Loucy (cell line): ENCODE results near the gene RNASE7.

ENCODE experiments used
- H2AFZ ChIP-seq: fragments of 200-600 bp; sonication (generic); 2 replicates; pipeline ENCODE4 v1.6.0; 2016; ENCODE audit warnings: antibody characterized with exemption, mild to moderate bottlenecking, low read length, moderate library complexity
- H3F3A ChIP-seq: fragments of 200-600 bp; 2 replicates; pipeline ENCODE4 v1.6.0; 2016; ENCODE audit warnings: antibody characterized with exemption, low read depth, mild to moderate bottlenecking
- H3K27me3 ChIP-seq: fragments of 200-600 bp; sonication (generic); 2 replicates; pipeline ENCODE4 v1.6.1; 2014; ENCODE audit warnings: low read length, mild to moderate bottlenecking; ENCODE audit not compliant: insufficient read depth, poor library complexity, severe bottlenecking
- H3K36me3 ChIP-seq: fragments of 200-600 bp; sonication (generic); 2 replicates; pipeline ENCODE4 v1.6.1; 2016; ENCODE audit warnings: low read length; ENCODE audit not compliant: insufficient read depth
- H3K4me1 ChIP-seq: fragments of 200-600 bp; sonication (generic); 2 replicates; pipeline ENCODE4 v1.5.1; 2014; ENCODE audit warnings: low read length, mild to moderate bottlenecking; ENCODE audit not compliant: insufficient read depth, poor library complexity, severe bottlenecking
- H3K4me2 ChIP-seq: fragments of 200-600 bp; sonication (generic); 2 replicates; pipeline ENCODE4 v1.6.0; 2014; ENCODE audit warnings: antibody characterized with exemption, low read length, low read depth, mild to moderate bottlenecking; ENCODE audit not compliant: poor library complexity, severe bottlenecking
- H3K4me3 ChIP-seq: fragments of 200-600 bp; sonication (generic); 2 replicates; pipeline ENCODE4 v1.5.1; 2014; ENCODE audit warnings: low read length, mild to moderate bottlenecking, mixed read lengths; ENCODE audit not compliant: poor library complexity, severe bottlenecking
- H3K79me2 ChIP-seq: fragments of 200-600 bp; sonication (generic); 2 replicates; pipeline ENCODE4 v1.6.1; 2014; ENCODE audit warnings: low read length; ENCODE audit not compliant: insufficient read depth
- H3K9ac ChIP-seq: fragments of 200-600 bp; sonication (generic); 2 replicates; pipeline ENCODE4 v1.6.0; 2014; ENCODE audit warnings: mild to moderate bottlenecking, low read depth, low read length, moderate library complexity; ENCODE audit not compliant: poor library complexity, severe bottlenecking
- H3K9me2 ChIP-seq: fragments of 200-600 bp; sonication (generic); replicated peaks from 2 replicates; pipeline ENCODE4 v1.6.1; 2016; ENCODE audit warnings: low read depth, low read length, mixed read lengths
- H3K9me3 ChIP-seq: fragments of 200-600 bp; sonication (generic); 2 replicates; pipeline ENCODE4 v1.6.1; 2014; ENCODE audit warnings: mild to moderate bottlenecking, antibody characterized with exemption, low read length, low read depth; ENCODE audit not compliant: insufficient read depth
- H4K20me1 ChIP-seq: fragments of 200-600 bp; sonication (generic); 2 replicates; pipeline ENCODE4 v1.6.0; 2014; ENCODE audit warnings: antibody characterized with exemption, low read length, mild to moderate bottlenecking; ENCODE audit not compliant: insufficient read depth, poor library complexity, severe bottlenecking
- EZH2phosphoT487 ChIP-seq: fragments of 200-600 bp; IDR thresholded peaks from 2 replicates; pipeline ENCODE4 v1.6.1; 2018; ENCODE audit warnings: antibody characterized with exemption, mild to moderate bottlenecking, moderate library complexity, borderline replicate concordance
- TF ChIP-seq, protein P1 (sequence below): fragments of 200-600 bp; sonication (generic); conservative IDR thresholded peaks from 2 replicates; pipeline ENCODE4 v1.5.1; 2014; ENCODE audit warnings: mild to moderate bottlenecking, antibody characterized with exemption, low read length

Gene RNASE7

DNA sequence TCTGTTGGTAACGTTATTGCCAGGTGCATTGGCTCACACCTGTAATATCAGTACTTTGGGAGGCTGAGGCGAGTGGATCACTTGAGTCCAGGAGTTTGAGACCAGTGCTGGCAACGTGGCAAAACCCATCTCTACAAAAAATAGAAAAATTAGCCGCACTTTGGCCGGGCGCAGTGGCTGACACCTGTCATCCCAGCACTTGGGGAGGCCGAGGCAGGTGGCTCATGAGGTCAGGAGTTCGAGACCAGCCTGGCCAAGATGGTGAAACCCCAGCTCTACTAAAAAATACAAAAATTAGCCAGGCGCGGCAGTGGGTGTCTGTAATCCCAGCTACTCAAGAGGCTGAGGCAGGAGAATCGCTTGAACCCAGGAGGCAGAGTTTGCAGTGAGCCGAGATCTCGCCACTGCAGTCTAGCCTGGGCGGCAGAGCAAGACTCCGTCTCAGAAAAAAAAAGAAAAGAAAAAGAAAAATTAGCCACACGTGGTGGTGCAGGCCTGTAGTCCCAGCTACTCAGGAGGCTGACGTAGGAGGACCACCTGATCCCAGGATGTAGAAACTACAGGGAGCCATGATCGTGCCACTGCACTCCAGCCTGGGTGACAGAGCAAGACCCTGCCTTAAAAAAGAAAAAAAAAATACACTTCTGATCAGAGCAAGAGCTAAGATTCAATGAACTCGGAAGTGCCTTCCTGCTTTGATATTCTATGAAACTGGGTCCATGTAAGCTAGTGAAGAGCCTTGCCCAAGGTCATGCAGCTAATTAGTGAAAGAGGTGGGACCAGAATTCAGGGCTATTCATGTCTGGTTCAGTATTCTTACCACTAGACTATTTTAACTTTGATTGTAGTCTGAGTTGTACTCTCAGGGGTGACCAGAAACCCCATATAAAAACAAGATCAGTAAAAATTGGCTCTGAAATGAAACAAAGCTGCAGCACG, 11.3 kb downstream of the RNASE7 start:
- no peaks in the 10 kb centered on the region for H3K9me3 ChIP-seq
- H3K36me3 ChIP-seq = no peaks in the 10 kb centered on the region
- TF ChIP-seq EZH2phosphoT487 = no peak
- TF ChIP-seq, protein P1, sequence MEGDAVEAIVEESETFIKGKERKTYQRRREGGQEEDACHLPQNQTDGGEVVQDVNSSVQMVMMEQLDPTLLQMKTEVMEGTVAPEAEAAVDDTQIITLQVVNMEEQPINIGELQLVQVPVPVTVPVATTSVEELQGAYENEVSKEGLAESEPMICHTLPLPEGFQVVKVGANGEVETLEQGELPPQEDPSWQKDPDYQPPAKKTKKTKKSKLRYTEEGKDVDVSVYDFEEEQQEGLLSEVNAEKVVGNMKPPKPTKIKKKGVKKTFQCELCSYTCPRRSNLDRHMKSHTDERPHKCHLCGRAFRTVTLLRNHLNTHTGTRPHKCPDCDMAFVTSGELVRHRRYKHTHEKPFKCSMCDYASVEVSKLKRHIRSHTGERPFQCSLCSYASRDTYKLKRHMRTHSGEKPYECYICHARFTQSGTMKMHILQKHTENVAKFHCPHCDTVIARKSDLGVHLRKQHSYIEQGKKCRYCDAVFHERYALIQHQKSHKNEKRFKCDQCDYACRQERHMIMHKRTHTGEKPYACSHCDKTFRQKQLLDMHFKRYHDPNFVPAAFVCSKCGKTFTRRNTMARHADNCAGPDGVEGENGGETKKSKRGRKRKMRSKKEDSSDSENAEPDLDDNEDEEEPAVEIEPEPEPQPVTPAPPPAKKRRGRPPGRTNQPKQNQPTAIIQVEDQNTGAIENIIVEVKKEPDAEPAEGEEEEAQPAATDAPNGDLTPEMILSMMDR = no peak
- peaks cover 12% of the 10 kb centered on the region for H3K4me1 ChIP-seq
- H3K79me2 ChIP-seq = no peaks in the 10 kb centered on the region
- H3K4me2 ChIP-seq = no peak overlapping the region
- peak overlapping the region; percentile 51; the same call in 1 of the 2 replicates for H2AFZ ChIP-seq
- H3K27me3 ChIP-seq = no peaks in the 10 kb centered on the region
- H3K9ac ChIP-seq = peak overlapping the region; percentile 1
- no peaks in the 10 kb centered on the region for H3F3A ChIP-seq
- H4K20me1 ChIP-seq = no peaks in the 10 kb centered on the region
- no peaks in the 10 kb centered on the region for H3K9me2 ChIP-seq
- no peak overlapping the region for H3K4me3 ChIP-seq

DNA sequence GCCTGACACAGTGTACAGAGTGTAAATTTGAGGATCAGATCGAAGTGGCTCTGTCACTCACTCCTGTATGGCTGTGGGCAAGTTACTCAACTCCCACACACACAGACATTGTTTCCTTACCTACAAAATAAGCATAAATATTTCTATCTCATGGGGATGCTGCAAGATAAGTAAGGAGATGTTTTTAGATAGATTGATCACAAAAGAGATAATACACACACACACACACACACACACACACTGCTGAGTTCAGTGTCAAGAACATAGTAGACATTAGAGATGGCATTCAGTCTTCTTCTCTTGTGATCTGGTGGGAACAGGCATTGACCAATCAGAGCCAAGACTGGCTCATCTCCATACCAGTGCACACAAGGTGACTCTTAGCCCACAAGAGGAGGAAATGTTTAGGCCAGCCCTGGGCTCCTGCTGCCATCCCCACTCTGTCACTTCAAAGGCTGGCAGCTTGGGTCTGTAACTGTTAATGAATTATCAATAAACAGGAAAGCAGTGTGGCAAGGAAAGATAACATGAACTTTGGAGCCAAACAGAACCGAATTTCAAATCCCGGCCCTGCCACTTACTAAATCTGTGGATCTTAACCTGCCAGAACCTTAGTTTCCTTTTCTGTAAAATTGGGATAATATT, 12.1 kb downstream of the RNASE7 start:
- no peaks in the 10 kb centered on the region for H4K20me1 ChIP-seq
- no peaks in the 10 kb centered on the region for H3F3A ChIP-seq
- no peaks in the 10 kb centered on the region for H3K79me2 ChIP-seq
- no peaks in the 10 kb centered on the region for H3K9me3 ChIP-seq
- peak overlapping the region; percentile 1 for H3K9ac ChIP-seq
- TF ChIP-seq EZH2phosphoT487 = no peak
- TF ChIP-seq, protein P1 = no peak
- H3K9me2 ChIP-seq = no peaks in the 10 kb centered on the region
- H3K27me3 ChIP-seq = no peaks in the 10 kb centered on the region
- no peak overlapping the region for H3K4me3 ChIP-seq
- no peaks in the 10 kb centered on the region for H3K36me3 ChIP-seq
- peak overlapping the region; percentile 51; the same call in 1 of the 2 replicates for H2AFZ ChIP-seq
- H3K4me1 ChIP-seq = peaks cover 12% of the 10 kb centered on the region
- no peak overlapping the region for H3K4me2 ChIP-seq

DNA sequence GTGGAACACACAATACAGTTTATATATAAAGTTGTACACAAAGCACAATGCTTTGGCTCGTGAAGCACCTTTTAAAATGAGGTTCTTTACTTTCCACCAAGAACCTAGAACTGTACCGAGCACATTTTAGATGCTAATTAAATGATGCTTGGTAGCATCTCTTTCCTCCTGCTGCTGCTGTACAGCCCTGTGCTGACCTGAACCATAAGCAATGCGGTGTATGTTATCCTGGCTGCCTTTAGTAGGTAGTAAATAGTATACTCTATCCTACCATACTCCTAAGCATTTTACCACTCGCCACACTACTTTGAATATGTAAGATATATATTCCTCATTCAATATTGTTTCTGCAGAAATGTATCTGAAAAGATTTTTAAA, 12.6 kb downstream of the RNASE7 start:
- H3K27me3 ChIP-seq = no peaks in the 10 kb centered on the region
- no peaks in the 10 kb centered on the region for H3K36me3 ChIP-seq
- no peak overlapping the region for H3K4me2 ChIP-seq
- no peak overlapping the region for H3K4me3 ChIP-seq
- no peaks in the 10 kb centered on the region for H3F3A ChIP-seq
- H3K9me3 ChIP-seq = no peaks in the 10 kb centered on the region
- no peaks in the 10 kb centered on the region for H3K9me2 ChIP-seq
- peaks cover 12% of the 10 kb centered on the region for H3K4me1 ChIP-seq
- H2AFZ ChIP-seq = no peak overlapping the region
- TF ChIP-seq, protein P1 = no peak
- TF ChIP-seq EZH2phosphoT487 = no peak
- no peaks in the 10 kb centered on the region for H4K20me1 ChIP-seq
- peak overlapping the region; percentile 1 for H3K9ac ChIP-seq
- H3K79me2 ChIP-seq = no peaks in the 10 kb centered on the region
